Mesendoderm (in vitro differentiated cells): ENCODE measurements around the gene PDE6A.

Source experiments
- DNase-seq: peaks from one replicate; pipeline ENCODE4 v3.0.0; 2013
- H2AK5ac ChIP-seq: 2 replicates; pipeline ENCODE4 v1.6.1; 2013; ENCODE audit warnings: low read length, inconsistent platforms
- H2BK120ac ChIP-seq: 2 replicates; pipeline ENCODE4 v1.6.1; 2013; ENCODE audit warnings: low read depth, mild to moderate bottlenecking, low read length, moderate library complexity, mixed read lengths
- H2BK15ac ChIP-seq: replicated peaks from 2 replicates; pipeline ENCODE4 v1.6.1; 2013; ENCODE audit warnings: low read depth, mild to moderate bottlenecking, moderate library complexity
- H2BK5ac ChIP-seq: 2 replicates; pipeline ENCODE4 v1.6.1; 2013; ENCODE audit warnings: low read length, inconsistent platforms
- H3K18ac ChIP-seq: 2 replicates; pipeline ENCODE4 v1.6.1; 2013; ENCODE audit warnings: mild to moderate bottlenecking, low read length, mixed read lengths
- H3K23ac ChIP-seq: one replicate; pipeline ENCODE4 v1.6.1; 2013; ENCODE audit warnings: low read length
- H3K27ac ChIP-seq: 2 replicates; pipeline ENCODE4 v1.5.1; 2013; ENCODE audit warnings: low read depth, mild to moderate bottlenecking, inconsistent platforms, low read length, moderate library complexity
- H3K27me3 ChIP-seq: 2 replicates; pipeline ENCODE4 v1.6.1; 2013; ENCODE audit warnings: low read length, control low read depth, mild to moderate bottlenecking, inconsistent platforms; ENCODE audit not compliant: insufficient read depth, poor library complexity
- H3K36me3 ChIP-seq: 2 replicates; pipeline ENCODE4 v1.6.1; 2013; ENCODE audit warnings: low read length, inconsistent platforms; ENCODE audit not compliant: control insufficient read depth, insufficient read depth
- H3K4ac ChIP-seq: one replicate; pipeline ENCODE4 v1.6.1; 2013; ENCODE audit warnings: low read depth, mild to moderate bottlenecking, low read length, moderate library complexity
- H3K4me1 ChIP-seq: 2 replicates; pipeline ENCODE4 v1.6.1; 2013; ENCODE audit warnings: low read depth, low read length, inconsistent platforms; ENCODE audit not compliant: control insufficient read depth
- H3K4me2 ChIP-seq: 2 replicates; pipeline ENCODE4 v1.6.1; 2013; ENCODE audit warnings: low read length
- H3K4me3 ChIP-seq: 2 replicates; pipeline ENCODE4 v1.5.1; 2013; ENCODE audit warnings: mild to moderate bottlenecking, low read length
- H3K56ac ChIP-seq: one replicate; pipeline ENCODE4 v1.6.1; 2013; ENCODE audit warnings: low read length
- H3K79me1 ChIP-seq: 2 replicates; pipeline ENCODE4 v1.6.1; 2013; ENCODE audit warnings: low read length, inconsistent platforms
- H3K79me2 ChIP-seq: 2 replicates; pipeline ENCODE4 v1.6.1; 2013; ENCODE audit warnings: mild to moderate bottlenecking, low read length; ENCODE audit not compliant: control insufficient read depth, insufficient read depth
- H3K9ac ChIP-seq: 2 replicates; pipeline ENCODE4 v1.6.1; 2013; ENCODE audit warnings: low read length, inconsistent platforms
- H4K5ac ChIP-seq: one replicate; pipeline ENCODE4 v1.6.1; 2013; ENCODE audit warnings: low read length
- H4K8ac ChIP-seq: one replicate; pipeline ENCODE4 v1.6.1; 2013; ENCODE audit warnings: low read depth, mild to moderate bottlenecking, control low read depth, low read length, moderate library complexity
- WGBS: extraction: QIAGEN DNeasy Blood & Tissue Kit; methylation state at CpG from one replicate; pipeline ENCODE4 v1.1.7; 2013; ENCODE audit warnings: low lambda C conversion rate, missing lambda C conversion rate; ENCODE audit not compliant: insufficient coverage; ENCODE audit errors: extremely low coverage; 5-methylcytosine and 5-hydroxymethylcytosine counted together

PDE6A gene

GRCh38 chr5:149957855-149958254 is 13.3 kb upstream of the PDE6A start:
- no peak overlapping the region for H3K9ac ChIP-seq
- H3K56ac ChIP-seq: no peak overlapping the region
- no peaks in the 10 kb centered on the region for H3K79me1 ChIP-seq
- no peaks in the 10 kb centered on the region for H3K27me3 ChIP-seq
- no peak overlapping the region for H3K23ac ChIP-seq
- peaks cover 8% of the 10 kb centered on the region for H3K4me1 ChIP-seq
- H2BK5ac ChIP-seq: no peak overlapping the region
- no peak overlapping the region for H2BK15ac ChIP-seq
- WGBS: no CpG with 5 or more reads among the region's 4 CpGs
- no peak overlapping the region for H2AK5ac ChIP-seq
- no peak overlapping the region for H4K8ac ChIP-seq
- DNase-seq: no peak
- H2BK120ac ChIP-seq: no peak overlapping the region
- no peak overlapping the region for H3K18ac ChIP-seq
- H3K4me2 ChIP-seq: no peak overlapping the region
- H4K5ac ChIP-seq: no peak overlapping the region
- no peak overlapping the region for H3K27ac ChIP-seq
- H3K36me3 ChIP-seq: no peaks in the 10 kb centered on the region
- no peaks in the 10 kb centered on the region for H3K79me2 ChIP-seq
- H3K4ac ChIP-seq: no peak overlapping the region
- H3K4me3 ChIP-seq: no peak overlapping the region

- no peak for DNase-seq
- Histone ChIP-seq H4K5ac (no peak overlapping the region), H3K4me3 (no peak overlapping the region), H2BK120ac (no peak overlapping the region), H3K4ac (no peak overlapping the region), H3K9ac (no peak overlapping the region), H3K4me1 (peaks cover 8% of the 10 kb centered on the region), H3K79me1 (no peaks in the 10 kb centered on the region), H3K27ac (no peak overlapping the region), H3K18ac (no peak overlapping the region), H2BK5ac (no peak overlapping the region), H3K27me3 (no peaks in the 10 kb centered on the region), H2BK15ac (no peak overlapping the region), H4K8ac (no peak overlapping the region), H2AK5ac (no peak overlapping the region), H3K23ac (no peak overlapping the region), H3K79me2 (no peaks in the 10 kb centered on the region), H3K36me3 (no peaks in the 10 kb centered on the region), H3K4me2 (no peak overlapping the region), H3K56ac (no peak overlapping the region)
- no CpG with 5 or more reads among the region's 5 CpGs for WGBS
Observed at GRCh38 chr5:149956685-149957084, 12.1 kb upstream of the PDE6A start.

- no peak overlapping the region for H3K4me2 ChIP-seq
Observed at GRCh38 chr5:149954798-149955197, 10.2 kb upstream of the PDE6A start.

GRCh38 chr5:149953436-149954121 is 9.0 kb upstream of the PDE6A start:
- Histone ChIP-seq H3K4me2 (no peak overlapping the region), H2AK5ac (no peak overlapping the region), H3K4me3 (no peak overlapping the region), H3K4ac (no peak overlapping the region), H3K27me3 (no peaks in the 10 kb centered on the region), H3K56ac (no peak overlapping the region), H2BK15ac (no peak overlapping the region), H3K79me1 (no peaks in the 10 kb centered on the region), H3K9ac (no peak overlapping the region), H3K27ac (no peak overlapping the region), H3K4me1 (no peaks in the 10 kb centered on the region), H4K8ac (no peak overlapping the region), H2BK5ac (no peak overlapping the region), H3K36me3 (no peaks in the 10 kb centered on the region), H3K23ac (no peak overlapping the region), H2BK120ac (no peak overlapping the region), H4K5ac (no peak overlapping the region), H3K18ac (no peak overlapping the region), H3K79me2 (no peaks in the 10 kb centered on the region)
- WGBS: no CpG with 5 or more reads among the region's 9 CpGs
- DNase-seq: no peak

More at GRCh38 chr5:149954798-149955197, 10.2 kb upstream of the PDE6A start:
- H2BK15ac ChIP-seq: no peak overlapping the region
- no peaks in the 10 kb centered on the region for H3K79me1 ChIP-seq
- no peak overlapping the region for H3K4me3 ChIP-seq
- no peak overlapping the region for H3K4ac ChIP-seq
- H3K9ac ChIP-seq: no peak overlapping the region
- no peak for DNase-seq
- H2AK5ac ChIP-seq: no peak overlapping the region
- peaks cover 4% of the 10 kb centered on the region for H3K4me1 ChIP-seq
- H3K27me3 ChIP-seq: no peaks in the 10 kb centered on the region
- no CpG with 5 or more reads among the region's 6 CpGs for WGBS
- no peak overlapping the region for H4K5ac ChIP-seq
- no peak overlapping the region for H3K56ac ChIP-seq
- no peak overlapping the region for H3K27ac ChIP-seq
- no peak overlapping the region for H2BK120ac ChIP-seq
- H4K8ac ChIP-seq: no peak overlapping the region
- H3K79me2 ChIP-seq: no peaks in the 10 kb centered on the region
- no peak overlapping the region for H2BK5ac ChIP-seq
- H3K23ac ChIP-seq: no peak overlapping the region
- no peak overlapping the region for H3K18ac ChIP-seq
- no peaks in the 10 kb centered on the region for H3K36me3 ChIP-seq

- Histone ChIP-seq H3K27me3 (no peaks in the 10 kb centered on the region), H3K79me1 (no peaks in the 10 kb centered on the region), H2BK120ac (no peak overlapping the region), H3K23ac (no peak overlapping the region), H2BK15ac (no peak overlapping the region), H3K4me1 (no peaks in the 10 kb centered on the region), H3K4me3 (no peak overlapping the region), H2BK5ac (no peak overlapping the region), H2AK5ac (no peak overlapping the region), H3K9ac (no peak overlapping the region), H3K56ac (no peak overlapping the region), H3K79me2 (no peaks in the 10 kb centered on the region), H3K18ac (no peak overlapping the region), H4K5ac (no peak overlapping the region), H3K36me3 (no peaks in the 10 kb centered on the region), H4K8ac (no peak overlapping the region), H3K4me2 (no peak overlapping the region), H3K4ac (no peak overlapping the region), H3K27ac (no peak overlapping the region)
- DNase-seq: peak; percentile 43
- no CpG with 5 or more reads among the region's 6 CpGs for WGBS
Observed at GRCh38 chr5:149951138-149951749, 6.7 kb upstream of the PDE6A start.

- H3K9ac ChIP-seq: no peak overlapping the region
- WGBS: no CpG with 5 or more reads among the region's 5 CpGs
- H3K18ac ChIP-seq: no peak overlapping the region
- H3K36me3 ChIP-seq: no peaks in the 10 kb centered on the region
- no peak overlapping the region for H3K4me3 ChIP-seq
- H3K4me2 ChIP-seq: no peak overlapping the region
- H3K56ac ChIP-seq: no peak overlapping the region
- no peak overlapping the region for H3K27ac ChIP-seq
- H3K79me2 ChIP-seq: no peaks in the 10 kb centered on the region
- no peak overlapping the region for H2BK5ac ChIP-seq
- no peak overlapping the region for H3K23ac ChIP-seq
- DNase-seq: no peak
- H4K5ac ChIP-seq: no peak overlapping the region
- no peaks in the 10 kb centered on the region for H3K4me1 ChIP-seq
- no peak overlapping the region for H4K8ac ChIP-seq
- no peak overlapping the region for H2BK15ac ChIP-seq
- no peak overlapping the region for H2AK5ac ChIP-seq
- no peak overlapping the region for H2BK120ac ChIP-seq
- no peak overlapping the region for H3K4ac ChIP-seq
- H3K79me1 ChIP-seq: no peaks in the 10 kb centered on the region
- H3K27me3 ChIP-seq: no peaks in the 10 kb centered on the region
Observed at GRCh38 chr5:149948993-149949392, 4.4 kb upstream of the PDE6A start.
